A549 (cell line): ENCODE measurements around the gene CPA4. TPM values are rescaled to one million over a fixed set of nuclear protein-coding genes. Genes with fewer than 3 reads are reported as not detected.
A peak's percentile ranks its signal among the peaks of the same experiment; 100 is the strongest.

Source experiments
- ATAC-seq, 2 experiments: fragments of 200-7000 bp in 1 of 2; fragments of >200 bp in 1 of 2; cut with Nextera tagmentation in 1 of 2; cut with Tn5 transposase in 1 of 2; 3 replicates each; pipeline versions ENCODE4 v1.8.0 to v1.9.1; 2018 to 2020; ENCODE audit warnings: mild to moderate bottlenecking in 1 of 2, moderate library complexity in 1 of 2
- CTCF ChIA-PET: fragments of 300-600 bp; sonication (Branson Sonifier 250); formaldehyde crosslinking; extraction: SDS; loops from one replicate; lab custom pipeline; 2021; ENCODE audit warnings: antibody characterized with exemption, inconsistent platforms; lab: Yijun Ruan, JAX
- POLR2A ChIA-PET: fragments of 350-600 bp; formaldehyde crosslinking; extraction: SDS; loops from one replicate; lab custom pipeline; 2021; ENCODE audit warnings: antibody characterized with exemption, inconsistent platforms; lab: Yijun Ruan, JAX
- DNase-seq, 2 experiments: peaks; one replicate each; pipeline versions ENCODE4 v3.0.0 to v3.0.0-alpha.2; 2011 to 2016; ENCODE audit warnings: low read depth in 1 of 2, low spot score in 1 of 2
- FAIRE-seq: peaks from 2 replicates; lab custom pipeline; 2011; peaks lifted over from hg19 to GRCh38; lab: Jason Lieb, UNC
- H3K27ac ChIP-seq, 2 experiments: fragments of >200 bp; sonication (Bioruptor Twin); formaldehyde crosslinking; 3 replicates each; pipeline ENCODE4 v1.5.1; 2016 to 2017
- H3K4me1 ChIP-seq: fragments of >200 bp; sonication (Bioruptor Twin); formaldehyde crosslinking; 3 replicates; pipeline ENCODE4 v1.6.1; 2016
- H3K4me2 ChIP-seq: fragments of >200 bp; sonication (Bioruptor Twin); formaldehyde crosslinking; 3 replicates; pipeline ENCODE4 v1.6.1; 2016
- H3K4me3 ChIP-seq: fragments of >200 bp; sonication (Bioruptor Twin); formaldehyde crosslinking; 3 replicates; pipeline ENCODE4 v1.5.1; 2016
- H3K9me3 ChIP-seq: fragments of >200 bp; sonication (Bioruptor Twin); formaldehyde crosslinking; 3 replicates; pipeline ENCODE4 v1.6.1; 2016
- BHLHE40 ChIP-seq: IDR thresholded peaks from 2 replicates; pipeline ENCODE4 v1.6.1; 2012; ENCODE audit warnings: low read depth, low read length, inconsistent platforms
- CBX2 ChIP-seq: fragments of 200-600 bp; sonication (generic); IDR thresholded peaks from 2 replicates; pipeline ENCODE4 v1.6.1; 2016; ENCODE audit warnings: low read depth, mild to moderate bottlenecking, borderline replicate concordance
- CEBPB ChIP-seq, 2 experiments: fragments of >200 bp in 1 of 2; sonication (Bioruptor Twin) in 1 of 2; formaldehyde crosslinking in 1 of 2; IDR thresholded peaks; 2 replicates each; pipeline ENCODE4 v1.6.1; 2012 to 2016
- CHD2 ChIP-seq: fragments of 150-350 bp; IDR thresholded peaks from 2 replicates; pipeline ENCODE4 v1.6.1; 2014; ENCODE audit warnings: low read length; ENCODE audit not compliant: partially characterized antibody
- E2F6 ChIP-seq: IDR thresholded peaks from 2 replicates; pipeline ENCODE4 v1.6.1; 2012; ENCODE audit warnings: low read depth, borderline replicate concordance
- EHF ChIP-seq: fragments of 250-450 bp; sonication (Bioruptor Pico); IDR thresholded peaks from 2 replicates; pipeline ENCODE4 v1.5.0; 2020; ENCODE audit warnings: mild to moderate bottlenecking
- EHMT2 ChIP-seq: fragments of 200-600 bp; sonication (generic); IDR thresholded peaks from 2 replicates; pipeline ENCODE4 v1.6.1; 2016; ENCODE audit warnings: antibody characterized with exemption, low read depth, mild to moderate bottlenecking, moderate library complexity
- EP300 ChIP-seq, 2 experiments: fragments of >200 bp; sonication (Bioruptor Twin); formaldehyde crosslinking; IDR thresholded peaks; 2 replicates in 1 of 2; 3 replicates in 1 of 2; pipeline ENCODE4 v1.6.1; 2016 to 2017
- ESRRA ChIP-seq: fragments of 150-350 bp; IDR thresholded peaks from 2 replicates; pipeline ENCODE4 v1.6.1; 2014; ENCODE audit warnings: mild to moderate bottlenecking, low read length, borderline replicate concordance
- HDAC2 ChIP-seq: fragments of 200-600 bp; sonication (generic); IDR thresholded peaks from 2 replicates; pipeline ENCODE4 v1.6.1; 2016
- HES2 ChIP-seq: fragments of >200 bp; sonication (Bioruptor Twin); formaldehyde crosslinking; IDR thresholded peaks from 2 replicates; pipeline ENCODE4 v1.6.1; 2016
- HEYL ChIP-seq: fragments of 250-450 bp; sonication (Bioruptor Pico); IDR thresholded peaks from 2 replicates; pipeline ENCODE4 v1.8.0; 2021; ENCODE audit warnings: mild to moderate bottlenecking, moderate library complexity
- HMGXB4 ChIP-seq: fragments of 250-450 bp; sonication (Bioruptor Pico); IDR thresholded peaks from 2 replicates; pipeline ENCODE4 v1.5.0; 2021; ENCODE audit warnings: mild to moderate bottlenecking, moderate library complexity, borderline replicate concordance
- HOXB13 ChIP-seq: fragments of 250-450 bp; sonication (Bioruptor Pico); IDR thresholded peaks from 2 replicates; pipeline ENCODE4 v1.5.0; 2020; ENCODE audit warnings: low read depth, mild to moderate bottlenecking, moderate library complexity
- JUNB ChIP-seq: fragments of >200 bp; sonication (Bioruptor Twin); formaldehyde crosslinking; IDR thresholded peaks from 2 replicates; pipeline ENCODE4 v1.6.1; 2016
- KDM5A ChIP-seq: fragments of 200-600 bp; sonication (generic); IDR thresholded peaks from 2 replicates; pipeline ENCODE4 v1.6.1; 2016; ENCODE audit warnings: antibody characterized with exemption, mild to moderate bottlenecking
- MAFK ChIP-seq: fragments of 450-650 bp; IDR thresholded peaks from 2 replicates; pipeline ENCODE4 v1.6.1; 2014; ENCODE audit not compliant: partially characterized antibody
- NFE2L2 ChIP-seq: fragments of 150-350 bp; conservative IDR thresholded peaks from 2 replicates; pipeline ENCODE4 v1.6.1; 2014; ENCODE audit warnings: low read length
- PHF8 ChIP-seq: fragments of 200-600 bp; sonication (generic); IDR thresholded peaks from 2 replicates; pipeline ENCODE4 v1.6.1; 2016; ENCODE audit warnings: low read depth, mild to moderate bottlenecking, antibody characterized with exemption, moderate library complexity, borderline replicate concordance
- POLR2A ChIP-seq: IDR thresholded peaks from 2 replicates; pipeline ENCODE4 v1.6.1; 2012; ENCODE audit warnings: mild to moderate bottlenecking, low read length
- RARB ChIP-seq: fragments of 250-450 bp; sonication (Bioruptor Pico); IDR thresholded peaks from 2 replicates; pipeline ENCODE4 v1.8.0; 2021; ENCODE audit warnings: mild to moderate bottlenecking, moderate library complexity
- SMC3 ChIP-seq: fragments of >200 bp; sonication (Bioruptor Twin); formaldehyde crosslinking; IDR thresholded peaks from 3 replicates; pipeline ENCODE4 v1.6.1; 2018; ENCODE audit warnings: inconsistent platforms
- TP53 ChIP-seq: fragments of 250-450 bp; sonication (Bioruptor Pico); IDR thresholded peaks from 2 replicates; pipeline ENCODE4 v1.5.0; 2021; ENCODE audit warnings: mild to moderate bottlenecking, moderate library complexity
- WGBS: methylation state at CpG from one replicate; pipeline ENCODE4 v1.1.6; 2017; ENCODE audit errors: missing lambda C conversion rate; 5-methylcytosine and 5-hydroxymethylcytosine counted together
- polyA plus RNA-seq, 4 experiments: library from polyadenylated mRNA; depleted of rRNA in 3 of 4; stranded (reverse); fragments of >200 nt; fragmentation: RNase III in 1 of 4; extraction: RNeasy Plus Mini Kit Qiagen cat#74134 plus additional on column Dnase treatment in 1 of 4; gene quantifications; 2 replicates in 3 of 4; 3 replicates in 1 of 4; pipeline ENCODE4 v1.2.3, GENCODE V29; 2011 to 2017

The CPA4 gene
- polyA plus RNA-seq, 2 of the 4 experiments (the other 2 are of a cell fraction): 1.0 to 7.7 TPM

GRCh38 chr7:130367836-130368746 is 75.1 kb downstream of the CPA4 start:
- ChIA-PET POLR2A (no interaction called here), CTCF (interaction anchor here (0.6 to 1.1 kb wide), 3 partner anchors 17 to 106 kb away, joined by 3 to 4 read pairs (median 3); no protein-coding TSS in a partner anchor)
- FAIRE-seq (no peak), ATAC-seq (no peak), DNase-seq (no peak)
- no peak for TF ChIP-seq HOXB13
- TF ChIP-seq PHF8: no peak
- no peak for TF ChIP-seq NFE2L2
- no peak for TF ChIP-seq SMC3
- no peak for TF ChIP-seq ESRRA
- no peak for TF ChIP-seq POLR2A
- no peak for TF ChIP-seq HEYL (CRISPR knock-in tag)
- no peak for TF ChIP-seq BHLHE40
- TF ChIP-seq HES2: no peak
- Histone ChIP-seq H3K4me1 (peaks cover 28% of the 10 kb centered on the region), H3K27ac (no peak overlapping the region), H3K4me3 (no peak overlapping the region), H3K9me3 (no peaks in the 10 kb centered on the region), H3K4me2 (no peak overlapping the region)
- WGBS: 87% methylated on average over 17 of the region's 19 CpGs

GRCh38 chr7:130369110-130369711 is 76.2 kb downstream of the CPA4 start:
- Histone ChIP-seq H3K9me3 (no peaks in the 10 kb centered on the region), H3K27ac (peak overlapping the region in 1 of 2 experiments; percentile 0; a peak in 1 of 6 replicates), H3K4me2 (no peak overlapping the region), H3K4me1 (peaks cover 17% of the 10 kb centered on the region), H3K4me3 (no peak overlapping the region)
- peak; percentile 45 to 66; a peak in 4 of 6 replicates for ATAC-seq
- POLR2A ChIA-PET: no interaction called here
- FAIRE-seq: no peak
- WGBS: 54% methylated on average over 10 of the region's 10 CpGs
- TF ChIP-seq EP300 (IDR thresholded peaks at IDR 0.05) (no peak), CHD2 (no peak), RARB (CRISPR knock-in tag) (no peak), MAFK (no peak), CEBPB (IDR thresholded peaks at IDR 0.05) (no peak), KDM5A (no peak), CBX2 (no peak), TP53 (no peak), E2F6 (no peak), HMGXB4 (no peak), HDAC2 (no peak), JUNB (no peak), EHMT2 (no peak), EHF (CRISPR knock-in tag) (no peak)
- peak in 1 of 2 experiments; percentile 22 for DNase-seq
- CTCF ChIA-PET: interaction anchor here (0.6 kb wide), 1 partner anchor 62 kb away, joined by 3 read pairs; no protein-coding TSS in a partner anchor
